ENCODE measurements around the gene CCDC50. TPM values are rescaled to one million over a fixed set of nuclear protein-coding genes. Genes with fewer than 3 reads are reported as not detected.

Gene CCDC50
- total and polyA plus RNA-seq, 2 donors (not counting 3 experiments of a cell fraction or from before 2014, with no cell fraction given): 44.4 to 137 TPM

- DNase-seq (ENCODE audit: low read depth, low spot score) (no peak), FAIRE-seq (no peak)
- CTCF ChIA-PET: no interaction called here
- H3K79me2 ChIP-seq (ENCODE audit: control insufficient read depth, insufficient read depth, low read length): peaks cover 65% of the 10 kb centered on the region
- dilution Hi-C loops (cut with MboI; ENCODE audit: extremely low pct_ligation_motif_present, low sequenced_read_pairs) (no loop called here), intact Hi-C loops (cut with micrococcal nuclease) (no loop called here)
- no peak overlapping the region for H3K4me2 ChIP-seq (ENCODE audit: insufficient read depth, low read length)
- no peak overlapping the region for H3K27ac ChIP-seq (ENCODE audit: insufficient read depth, low read depth, low read length)
- no peaks in the 10 kb centered on the region for H4K20me1 ChIP-seq (replicated peaks; ENCODE audit: control insufficient read depth, extremely low read depth, insufficient read depth, low read length)
- no TSS peak for BruUV-seq (replicated peaks)
- no peak overlapping the region for H3K4me3 ChIP-seq (replicated peaks in 1 of 3; ENCODE audit: insufficient read depth in 1 of 3, low read depth in 1 of 3, low read length in 3 of 3)
- peaks cover 12 to 37% of the 10 kb centered on the region in 2 experiments for H3K36me3 ChIP-seq (ENCODE audit: control insufficient read depth in 2 of 2, extremely low read depth in 1 of 2, insufficient read depth in 2 of 2, low read length in 2 of 2)
- H2AFZ ChIP-seq (ENCODE audit: low read depth, low read length): no peak overlapping the region
- TF ChIP-seq CTCF (IDR thresholded peaks at IDR 0.05; ENCODE audit: extremely low read depth in 1 of 2, insufficient read depth in 1 of 2, low read depth in 1 of 2, low read length in 2 of 2) (no peak), MYC (IDR thresholded peaks at IDR 0.05; ENCODE audit: low read depth, low read length) (no peak), EZH2 (IDR thresholded peaks at IDR 0.05; ENCODE audit: borderline replicate concordance, low read depth, low read length, severe bottlenecking) (no peak), POLR2A (IDR thresholded peaks at IDR 0.05; ENCODE audit: low read depth, low read length) (no peak), FOS (IDR thresholded peaks at IDR 0.05; ENCODE audit: borderline replicate concordance, insufficient read depth, low read length) (no peak), MAX (IDR thresholded peaks at IDR 0.05; ENCODE audit: insufficient read depth, insufficient read length) (no peak), GATA2 (IDR thresholded peaks at IDR 0.05; ENCODE audit: insufficient read depth, insufficient read length, low read depth, low read length) (no peak), JUN (IDR thresholded peaks at IDR 0.05; ENCODE audit: borderline replicate concordance, insufficient read depth, insufficient read length, low read depth) (no peak), POLR2AphosphoS5 (IDR thresholded peaks at IDR 0.05; ENCODE audit: insufficient read depth, low read depth, low read length) (no peak)
- POLR2A ChIA-PET: interaction anchor here (0.7 kb wide), 1 partner anchor 1074 kb away, joined by 4 read pairs; no protein-coding TSS in a partner anchor
- peaks cover 49% of the 10 kb centered on the region for H3K4me1 ChIP-seq (ENCODE audit: control insufficient read depth, extremely low read depth, insufficient read depth, low read length)
- no peaks in the 10 kb centered on the region for H3K27me3 ChIP-seq (ENCODE audit: control insufficient read depth in 2 of 2, insufficient read depth in 2 of 2, low read length in 2 of 2)
- no peaks in the 10 kb centered on the region for H3K9me3 ChIP-seq (replicated peaks; ENCODE audit: control insufficient read depth, insufficient read depth, low read length)
- H3K9me1 ChIP-seq (replicated peaks; ENCODE audit: control insufficient read depth, extremely low read depth, insufficient read depth, low read length): no peaks in the 10 kb centered on the region
- no peak overlapping the region for H3K9ac ChIP-seq (replicated peaks; ENCODE audit: extremely low read depth, insufficient read depth, low read length)
These were observed 32.8 kb downstream of the CCDC50 start for GRCh38 chr3:191362037-191362436.

All from endothelial cell of umbilical vein (primary cell).